Activated T-helper 1 cell treated with anti-CD3 and anti-CD28 coated beads, Interleukin-2, amount 50 U/mL, for 16 hours (primary cell): ENCODE data around the gene LRRC4B.

ENCODE experiments used
- DNase-seq, 2 donors: peaks; one replicate each; pipeline ENCODE4 v3.0.0-alpha.2; 2020; ENCODE audit warnings: low read depth in 1 of 2, low spot score in 1 of 2

LRRC4B gene

DNA sequence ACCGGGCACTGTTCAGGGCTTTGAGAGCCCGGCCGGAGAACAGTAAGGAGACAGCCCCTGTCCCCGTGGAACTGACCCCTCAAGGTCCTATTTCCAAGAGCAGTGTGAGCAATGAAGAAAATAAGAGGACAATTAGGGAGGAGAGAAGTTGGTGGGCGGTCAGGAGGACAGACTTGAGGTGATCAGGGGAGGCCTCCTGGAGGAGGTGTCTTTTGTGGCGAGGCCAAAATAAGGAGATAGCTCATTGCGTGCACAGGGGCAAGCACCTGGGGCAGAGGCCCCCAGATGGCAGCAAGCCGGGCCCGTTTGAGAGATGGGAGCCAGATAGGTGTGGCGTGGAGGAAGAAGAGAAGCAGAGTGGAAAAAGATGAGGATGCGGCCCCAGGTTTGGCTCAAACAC, 2.8 kb upstream of the LRRC4B start:
- DNase-seq = no peak

DNA sequence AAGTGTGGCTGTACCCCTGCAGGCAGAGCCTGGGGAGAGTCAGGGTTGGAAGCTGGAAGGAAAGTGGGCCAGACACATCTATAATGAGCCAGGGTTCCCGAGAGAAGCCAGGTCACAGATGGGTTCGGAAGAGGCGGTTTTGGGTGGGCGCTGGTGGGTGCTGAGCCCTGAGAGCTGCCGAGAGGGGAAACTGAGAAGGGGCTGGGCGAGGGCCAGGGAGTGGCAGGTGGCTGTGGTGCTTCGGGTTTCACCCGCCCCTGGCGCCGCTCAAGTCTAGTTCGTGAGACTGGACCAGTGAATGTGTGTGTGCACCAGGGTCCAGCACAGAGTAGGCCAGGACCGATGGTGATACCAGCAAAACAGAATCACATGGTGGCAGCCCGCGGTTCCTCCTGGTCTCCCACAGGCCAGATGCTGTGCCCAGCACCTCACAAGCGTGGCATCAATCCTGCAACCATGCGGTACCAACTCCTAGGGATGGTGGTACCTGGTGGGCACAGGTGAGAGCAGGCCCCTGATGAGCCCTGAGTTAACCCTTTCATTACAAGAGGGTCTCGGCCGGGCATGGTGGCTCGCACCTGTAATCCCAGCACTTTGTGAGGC, 1.8 kb upstream of the LRRC4B start:
- DNase-seq = no peak

DNA sequence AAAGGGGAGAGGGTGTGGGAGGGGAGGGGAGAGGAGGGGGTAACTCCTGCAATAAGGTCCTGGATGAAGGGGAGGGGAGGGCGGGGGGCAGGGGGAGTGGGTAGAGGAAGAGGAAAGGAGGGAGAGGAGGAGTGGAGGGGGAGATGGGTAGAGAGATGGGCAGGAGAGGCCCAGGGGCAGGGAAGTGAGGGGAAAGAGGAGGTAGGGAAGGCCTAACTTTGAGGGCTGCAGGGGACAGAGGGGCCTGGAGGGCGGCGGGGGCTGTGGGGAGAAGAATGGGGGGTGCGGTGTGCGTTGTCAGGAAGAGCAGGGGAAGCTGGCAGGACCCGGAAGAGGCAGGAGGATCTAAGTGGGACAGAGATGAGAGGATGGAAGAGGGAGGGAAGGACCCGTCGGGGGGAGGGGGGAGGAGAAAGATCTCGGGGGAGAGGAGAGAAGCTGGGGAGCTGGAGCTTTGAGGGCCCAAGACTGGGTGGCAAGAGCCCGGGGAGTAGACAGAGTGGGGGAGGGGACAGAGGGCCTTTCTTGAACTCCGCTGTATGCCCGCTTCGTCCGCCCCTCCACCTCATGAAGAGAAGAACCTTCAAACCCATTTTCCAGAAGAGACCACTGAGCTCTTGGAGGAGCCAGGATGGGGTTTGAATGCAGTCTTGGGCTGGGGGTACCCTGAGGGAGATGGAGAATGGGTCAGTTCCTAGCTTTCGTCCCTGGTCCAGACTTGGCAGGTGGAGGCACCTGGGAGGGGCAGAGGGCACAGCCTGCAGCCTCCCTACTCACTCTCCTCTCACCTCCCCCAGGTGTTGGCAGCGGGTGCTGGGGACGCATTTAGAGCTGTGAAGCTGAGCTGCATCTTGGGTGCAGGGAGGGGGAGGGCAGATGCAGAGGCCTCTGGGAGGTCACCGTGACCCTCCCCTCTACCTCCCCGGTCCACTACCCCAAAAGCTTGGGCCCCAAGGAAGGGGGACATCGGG, 778 bp upstream of the LRRC4B start:
- DNase-seq = no peak

DNA sequence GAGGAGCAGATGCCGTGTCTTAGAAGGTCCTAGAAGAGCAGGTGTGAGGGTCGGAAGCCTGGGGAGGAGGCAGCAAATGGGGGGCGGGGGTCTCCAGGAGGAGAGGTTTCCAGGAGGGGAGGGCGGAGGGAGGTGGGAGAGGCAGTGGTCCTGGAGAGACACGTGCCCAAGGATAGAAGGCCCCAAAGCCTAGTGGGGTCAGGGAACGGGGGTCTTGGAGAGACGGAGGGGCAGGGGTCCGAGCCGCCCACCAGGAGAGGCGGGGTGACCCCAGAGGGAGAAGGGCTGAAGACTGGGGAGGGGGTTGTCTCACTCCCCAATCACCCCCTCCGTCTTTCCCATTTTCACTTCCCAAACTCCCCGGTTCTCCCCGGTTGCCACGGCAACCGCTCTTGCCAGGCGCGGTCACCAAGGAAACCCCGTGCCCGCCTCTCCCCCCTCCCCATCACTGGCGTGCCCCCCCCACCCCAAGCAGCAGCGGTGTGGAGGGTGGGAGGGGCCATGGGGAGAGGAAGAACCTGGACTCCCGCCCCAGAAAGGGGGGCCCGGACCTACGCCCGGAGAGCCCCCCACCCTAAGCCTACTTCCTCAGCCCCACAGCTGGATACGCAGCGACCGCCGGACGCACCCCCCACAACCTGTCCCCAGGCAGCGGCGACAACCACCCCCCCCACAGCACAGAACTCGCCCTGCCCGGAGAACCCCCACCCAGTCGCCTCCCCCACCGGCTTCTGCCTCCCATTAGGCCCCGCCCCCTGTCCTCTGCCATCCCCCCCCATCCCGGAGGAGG, 988 bp downstream of the LRRC4B start:
- DNase-seq = no peak

DNA sequence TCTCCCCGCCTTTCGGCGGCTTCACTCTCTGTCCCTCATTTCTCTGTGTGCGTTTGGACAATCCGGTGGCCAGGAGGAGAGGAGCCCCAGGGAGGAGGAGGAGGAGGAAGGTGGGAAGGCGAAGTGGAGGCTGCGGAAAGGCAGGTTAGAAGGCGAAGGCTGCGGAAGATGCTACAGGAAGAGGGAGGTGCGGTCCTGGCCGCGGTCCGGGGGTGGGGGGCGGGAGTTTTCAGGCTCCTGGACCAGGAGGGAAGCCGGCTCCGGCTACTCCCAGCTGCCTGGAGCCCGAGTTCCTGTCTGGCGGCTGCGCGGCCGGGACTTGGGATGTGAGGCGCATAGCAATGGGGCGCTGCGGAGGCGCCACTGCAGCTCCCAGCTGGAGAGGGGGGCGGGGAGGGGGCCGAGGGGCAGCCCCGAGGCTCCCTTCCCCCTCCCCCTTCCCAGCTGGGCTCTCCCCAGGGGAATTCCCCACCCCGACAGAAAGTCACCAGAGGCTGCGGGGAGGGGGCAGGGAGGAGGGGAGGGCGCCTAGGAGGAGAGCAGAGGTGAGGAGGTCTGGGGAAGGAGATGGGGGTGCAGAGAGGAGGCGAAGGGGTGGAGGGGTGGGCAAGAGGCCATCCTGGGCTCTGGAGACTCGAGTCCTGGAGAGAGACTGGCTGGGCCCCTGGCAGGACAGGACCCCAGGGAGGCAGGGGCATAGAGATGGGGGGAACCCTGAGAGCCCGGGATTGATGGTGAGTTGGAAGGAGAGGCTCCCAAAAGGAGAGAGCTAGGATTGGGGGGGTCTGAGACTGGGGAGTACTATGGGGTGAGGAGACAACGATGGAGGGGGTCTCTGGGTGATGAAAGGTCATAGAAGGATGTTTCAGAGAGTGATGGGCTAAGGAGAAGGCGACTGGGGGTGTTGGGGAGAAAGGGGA, 2.0 kb downstream of the LRRC4B start:
- DNase-seq = no peak

DNA sequence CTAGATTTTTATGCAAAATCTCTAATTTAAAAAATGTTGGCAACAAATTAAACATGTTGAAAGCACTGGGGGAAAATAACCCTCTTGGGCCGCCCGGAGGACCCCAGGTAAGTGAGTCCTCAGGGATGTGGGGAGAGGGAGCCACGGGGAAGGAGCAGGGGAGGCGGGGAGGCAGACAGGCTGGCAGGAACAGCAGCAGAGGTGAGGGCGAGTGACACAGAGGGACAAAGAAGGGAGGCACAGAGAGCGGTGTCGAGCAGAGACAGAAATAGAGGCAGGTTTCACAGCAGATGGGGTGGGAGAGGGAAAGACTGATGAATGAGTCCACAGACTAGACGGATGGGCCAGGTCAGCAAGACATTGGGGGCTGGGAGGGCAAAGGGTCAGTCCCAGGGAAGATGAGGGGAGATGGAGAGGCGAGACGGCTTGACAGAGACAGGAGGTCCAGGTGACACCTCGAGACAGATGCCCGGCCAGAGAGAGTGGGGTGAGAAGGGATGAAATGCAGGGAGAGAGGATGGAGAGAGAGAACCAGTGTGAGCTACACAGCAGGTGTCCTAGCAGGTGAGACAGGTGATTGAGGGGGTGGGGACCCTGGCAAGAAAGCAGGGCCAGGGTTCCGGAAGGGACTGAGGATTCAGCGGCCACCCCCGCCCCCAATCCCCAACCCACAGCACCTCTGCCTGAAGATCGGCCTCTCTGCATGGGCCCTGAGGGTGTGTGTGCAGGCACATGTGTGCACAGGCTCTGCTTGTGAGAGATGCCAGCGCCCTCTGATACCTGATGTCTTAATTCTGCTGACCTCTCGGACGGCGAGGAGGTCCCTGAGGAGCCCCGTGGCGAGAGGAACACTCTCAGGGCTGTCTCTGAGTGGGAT, 3.8 kb downstream of the LRRC4B start:
- no peak for DNase-seq

DNA sequence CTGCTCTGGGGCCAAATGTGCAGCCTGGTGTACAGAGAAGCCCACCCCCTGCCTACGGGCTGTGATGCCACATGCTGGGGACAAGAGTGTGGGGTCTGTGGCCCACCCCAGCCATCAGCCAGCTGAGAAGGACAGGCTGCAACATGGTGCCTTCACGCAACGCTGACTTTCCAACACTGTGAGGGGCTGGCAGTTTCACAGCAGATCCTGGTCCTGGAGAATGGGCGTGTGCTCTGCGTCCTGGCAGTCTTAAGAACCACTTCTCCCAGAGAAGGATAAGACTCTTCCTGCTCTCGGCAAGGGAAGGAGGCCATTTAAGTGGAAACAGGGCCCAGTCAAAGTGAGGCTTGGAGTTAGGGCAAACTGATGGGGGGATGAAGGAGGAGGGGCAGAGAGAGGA, 4.6 kb downstream of the LRRC4B start:
- no peak for DNase-seq

DNA sequence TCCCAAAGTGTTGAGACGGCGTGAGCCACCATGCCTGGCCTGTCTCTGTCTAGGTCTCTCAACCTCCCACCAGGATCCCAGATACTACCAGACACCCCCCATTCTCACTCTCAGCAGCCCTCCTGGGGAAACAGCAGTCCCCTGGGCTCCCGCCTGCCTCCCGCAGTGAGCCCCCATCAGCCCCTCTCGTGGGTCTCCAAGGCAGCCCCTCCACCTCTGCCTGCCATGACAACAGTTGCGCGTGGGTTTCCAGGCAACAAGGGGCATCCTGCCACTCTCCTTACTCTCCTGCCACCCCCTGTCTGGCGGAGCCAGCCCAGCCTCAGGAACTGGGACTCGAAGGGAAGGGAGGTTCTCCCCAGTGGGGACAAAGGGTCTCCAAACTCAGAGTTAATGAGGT, 5.2 kb downstream of the LRRC4B start:
- no peak for DNase-seq

DNA sequence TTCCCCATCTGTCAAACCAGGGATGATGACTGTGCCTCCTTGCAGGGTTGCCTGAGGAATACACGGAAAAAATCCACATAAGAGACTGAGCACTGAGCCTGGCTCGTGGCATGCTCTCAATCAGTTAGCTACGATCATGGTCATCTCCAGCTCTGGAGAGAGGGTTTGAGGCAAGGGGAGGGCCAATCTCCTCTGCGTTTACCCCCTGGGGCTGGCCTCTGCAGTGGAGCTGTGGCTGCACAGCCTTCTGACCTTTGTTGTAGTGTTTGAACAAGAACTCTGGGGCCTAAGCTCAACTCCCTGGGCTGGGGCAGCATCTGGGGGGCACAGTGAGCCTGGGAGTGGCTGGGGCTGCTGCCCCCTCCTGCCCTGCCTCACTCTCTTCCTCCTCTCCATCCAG, 5.9 kb downstream of the LRRC4B start:
- DNase-seq = no peak

DNA sequence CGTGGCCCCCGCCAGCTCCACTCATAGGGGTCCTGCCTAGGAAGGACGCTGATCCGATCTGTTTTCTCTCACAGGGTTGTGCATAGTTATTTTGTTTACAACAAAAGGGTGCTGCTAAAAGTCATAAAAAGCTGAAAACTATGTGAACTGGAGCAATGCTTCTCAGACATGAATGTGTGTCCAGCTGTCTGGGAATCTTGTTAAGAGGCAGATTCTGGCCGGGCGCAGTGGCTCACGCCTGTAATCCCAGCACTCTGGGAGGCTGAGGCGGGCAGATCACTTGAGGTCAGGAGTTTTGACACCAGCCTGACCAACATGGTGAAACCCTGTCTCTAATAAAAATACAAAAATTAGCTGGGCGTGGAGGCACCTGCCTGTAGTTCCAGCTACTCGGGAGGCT, 8.6 kb downstream of the LRRC4B start:
- DNase-seq = no peak

DNA sequence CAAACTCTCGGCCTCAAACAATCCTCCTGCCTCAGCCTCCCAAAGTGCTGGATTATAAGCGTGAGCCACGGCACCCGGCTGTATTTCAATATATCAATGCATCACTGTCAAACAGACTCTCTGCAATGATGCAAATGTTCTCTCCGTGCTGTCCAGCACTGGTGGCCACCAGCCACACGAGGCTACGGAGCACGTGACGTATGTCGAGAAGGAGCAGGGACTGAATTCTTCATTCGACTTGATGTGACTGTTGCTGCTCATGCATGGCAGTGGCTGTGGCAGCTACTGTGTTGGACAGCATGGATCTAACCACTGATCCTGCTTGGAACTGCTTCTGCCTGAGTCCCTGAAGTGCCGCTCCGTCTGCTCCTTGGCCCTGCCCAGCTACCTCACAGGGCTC, 9.8 kb downstream of the LRRC4B start:
- DNase-seq = no peak

DNA sequence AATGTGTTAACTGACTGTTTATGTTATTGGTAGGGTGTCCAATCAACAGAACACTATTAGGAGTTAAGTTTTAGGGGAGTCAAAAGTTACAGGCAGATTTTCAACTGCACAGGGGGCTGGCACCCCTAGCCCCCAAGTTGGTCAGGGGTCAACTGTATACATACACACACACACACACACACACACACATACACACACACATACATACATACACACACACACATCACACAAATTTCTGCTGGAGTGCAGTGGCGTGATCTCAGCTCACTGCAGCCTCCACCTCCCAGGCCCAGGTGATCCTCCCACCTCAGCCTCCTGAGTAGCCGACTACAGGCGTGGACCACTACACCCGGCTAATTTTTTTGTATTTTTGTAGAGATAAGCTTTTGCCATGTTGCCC, 10.2 kb downstream of the LRRC4B start:
- DNase-seq = no peak

DNA sequence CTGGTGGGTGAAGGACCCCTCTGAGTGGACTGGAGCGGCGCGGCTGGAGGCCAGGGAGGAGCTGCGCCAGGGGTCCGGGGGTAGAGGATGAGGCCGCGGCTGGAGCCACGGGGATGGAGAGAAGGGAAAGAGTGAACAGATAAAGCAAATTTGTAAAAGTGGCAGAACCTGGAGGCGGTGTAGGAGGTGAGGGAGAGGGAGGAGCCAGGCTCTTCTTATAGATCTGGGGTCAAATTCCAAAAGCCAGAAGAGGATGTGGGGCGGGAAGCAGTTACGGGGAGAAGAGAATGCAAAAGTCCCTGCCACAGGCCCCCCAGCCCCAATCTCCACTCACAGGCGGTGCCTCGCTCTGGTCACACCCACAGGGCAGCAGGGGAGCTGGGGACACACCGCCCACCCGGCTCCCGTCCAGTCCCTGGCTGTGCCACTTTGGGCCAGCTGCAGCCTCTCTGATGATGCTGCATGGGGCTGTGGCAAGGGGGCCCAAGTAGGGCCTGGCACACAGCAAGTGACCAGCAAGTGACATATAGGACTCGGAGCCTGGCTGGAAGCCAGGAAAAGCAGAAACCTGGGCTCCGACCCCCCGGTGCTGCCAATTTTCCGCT, 11.1 kb downstream of the LRRC4B start:
- DNase-seq = no peak

DNA sequence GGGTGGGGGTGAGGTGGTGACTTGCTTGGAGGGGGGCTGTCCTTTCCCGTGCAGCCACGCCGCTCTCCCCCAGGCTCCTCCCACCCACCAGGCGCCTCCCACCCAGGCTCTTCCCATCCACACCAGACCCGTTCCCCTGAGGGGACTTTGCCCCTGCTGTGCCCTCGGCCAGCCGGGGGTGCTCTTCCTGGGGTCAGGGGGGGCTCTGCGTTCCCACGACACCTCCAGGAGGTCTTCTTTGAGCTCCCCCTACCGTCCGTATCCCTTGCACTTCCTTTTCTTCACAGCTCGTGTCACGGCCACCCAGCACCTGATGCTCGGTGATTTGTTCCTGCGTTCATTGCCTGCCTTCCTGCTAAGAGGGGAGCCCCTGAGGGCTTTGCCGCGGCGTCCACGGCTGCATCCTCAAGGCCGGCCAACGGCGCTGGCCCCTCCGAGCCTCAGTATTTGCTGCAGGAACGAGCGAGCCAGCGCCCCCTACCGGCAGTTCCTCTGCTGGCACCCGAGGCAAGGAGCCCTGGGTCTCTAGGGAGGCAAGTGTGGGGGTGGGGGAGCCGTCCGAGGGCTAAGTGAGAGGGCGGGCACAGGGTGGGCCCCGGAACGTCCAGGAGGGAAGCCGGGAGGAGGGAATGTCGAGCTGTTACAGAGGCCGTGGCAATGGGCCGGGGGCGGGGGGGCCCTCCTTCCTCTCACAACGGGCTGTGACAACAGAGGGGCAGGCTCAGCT, 11.8 kb downstream of the LRRC4B start:
- DNase-seq = peak; percentile 55 to 64

DNA sequence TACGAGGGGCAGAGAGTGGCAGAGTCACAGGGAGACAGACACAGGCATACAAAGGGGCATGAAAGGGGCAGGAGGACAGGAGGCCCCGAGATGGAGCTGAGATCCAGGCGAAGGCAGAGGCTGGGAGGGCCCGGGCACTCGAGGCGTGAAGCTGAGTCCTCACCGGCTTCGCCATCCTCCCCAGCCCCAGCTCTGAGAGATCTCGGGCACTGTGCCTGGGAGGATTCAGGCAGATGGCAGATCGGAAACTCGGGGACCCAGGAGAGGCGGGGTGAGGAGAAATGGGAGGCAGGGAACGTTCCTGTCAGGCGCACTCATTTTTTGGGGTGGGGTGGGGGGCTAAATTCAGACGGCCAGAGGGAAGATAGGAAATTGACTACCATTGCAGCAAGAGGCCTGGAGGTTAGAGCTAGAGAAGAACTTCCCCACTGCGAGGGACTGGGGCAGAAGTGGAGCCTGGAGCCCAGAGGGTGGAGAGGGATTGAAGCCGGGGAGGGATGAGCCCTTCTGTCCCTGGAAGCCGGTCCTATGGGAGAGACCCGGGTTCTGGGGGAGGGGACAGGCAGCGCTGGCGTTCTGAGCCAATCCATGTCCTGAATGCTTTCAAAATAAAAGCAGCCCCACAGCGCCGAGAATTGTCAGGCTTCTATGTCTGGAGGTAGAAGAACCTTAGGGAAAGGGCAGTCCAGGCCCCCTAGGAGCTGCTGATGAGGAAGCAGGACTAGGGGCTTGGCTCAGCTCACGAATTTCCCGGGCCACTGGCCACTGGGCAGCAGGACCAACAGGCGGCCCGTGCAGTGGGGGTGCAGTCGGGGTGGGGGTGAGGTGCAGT, 12.6 kb downstream of the LRRC4B start:
- DNase-seq = no peak

DNA sequence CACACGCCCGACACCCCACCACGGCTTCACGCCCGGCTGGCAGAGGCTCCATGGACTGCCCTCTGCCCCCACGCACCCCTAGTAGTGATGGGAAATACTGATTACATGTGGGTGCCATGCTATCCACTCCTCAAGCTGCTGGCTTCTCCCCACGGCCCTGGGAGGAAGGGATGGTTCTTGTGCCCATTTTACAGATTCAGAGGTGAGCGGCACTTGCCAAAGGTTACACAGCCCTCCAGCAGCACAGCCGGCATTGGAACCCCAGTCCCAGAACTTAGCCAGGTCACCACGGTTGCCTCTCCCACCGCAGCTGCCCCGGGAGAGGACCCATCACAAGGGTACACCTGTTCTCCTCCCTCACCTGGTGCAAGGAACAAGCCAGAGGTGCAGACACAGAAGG, 13.2 kb downstream of the LRRC4B start:
- DNase-seq = no peak

DNA sequence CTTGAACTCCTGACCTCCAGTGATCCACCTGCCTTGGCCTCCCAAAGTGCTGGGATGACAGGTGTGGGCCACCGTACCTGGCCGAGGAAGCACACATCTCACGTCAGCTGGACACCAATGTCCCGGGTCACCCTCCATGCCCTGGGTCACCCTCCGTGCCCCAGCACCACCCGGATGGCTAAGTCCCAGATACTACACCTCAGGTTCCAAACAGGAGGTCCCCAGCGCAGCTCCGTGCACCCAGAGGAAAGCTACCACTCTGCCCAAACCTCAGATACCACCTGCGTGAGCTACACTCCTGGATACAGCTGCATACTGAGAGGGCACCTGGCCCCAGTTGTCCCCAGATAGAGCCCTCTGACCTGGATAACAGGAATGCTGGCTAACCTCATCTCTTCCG, 14.0 kb downstream of the LRRC4B start:
- no peak for DNase-seq

DNA sequence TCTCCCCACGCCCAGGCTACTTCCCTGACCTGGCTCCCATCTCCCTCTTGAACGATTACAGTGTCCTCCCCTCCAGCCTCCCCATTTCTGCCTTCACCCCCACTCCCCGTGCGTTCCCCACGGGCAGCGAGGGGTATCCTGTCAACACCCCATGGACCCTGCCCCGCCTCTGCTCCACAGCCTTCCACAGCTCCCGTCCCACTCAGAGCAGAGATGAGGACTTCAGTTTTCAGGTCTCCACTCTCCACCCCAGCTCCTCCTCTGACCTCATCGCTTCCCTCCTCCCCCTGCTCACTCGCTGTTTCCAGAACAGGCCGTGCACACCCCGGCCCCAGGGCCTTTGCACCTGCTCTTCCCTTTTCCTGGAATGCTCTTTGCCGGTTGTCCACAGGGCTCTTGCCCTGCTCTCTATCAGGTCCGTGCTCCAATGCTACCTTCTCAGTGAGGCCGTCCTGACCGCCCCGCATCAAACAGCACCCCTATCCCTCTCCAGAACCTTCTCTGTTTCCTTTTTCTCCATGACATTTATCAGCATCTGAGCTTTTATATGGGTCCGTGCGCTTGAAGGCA, 15.0 kb downstream of the LRRC4B start:
- no peak for DNase-seq
